IPS-NIHi7 (cell line): ENCODE measurements around the gene ESR2.

Experiments
- DNase-seq: peaks from one replicate; pipeline ENCODE4 v3.0.0; 2012; ENCODE audit warnings: mixed read lengths; ENCODE audit errors: extremely low spot score

ESR2 gene

GRCh38 chr14:64266239-64266638 lies 27.9 kb downstream of the ESR2 start:
- DNase-seq, result no peak

GRCh38 chr14:64265222-64265621 lies 28.9 kb downstream of the ESR2 start:
- no peak for DNase-seq

GRCh38 chr14:64260418-64260817 lies 33.8 kb downstream of the ESR2 start:
- DNase-seq, result no peak

DNA sequence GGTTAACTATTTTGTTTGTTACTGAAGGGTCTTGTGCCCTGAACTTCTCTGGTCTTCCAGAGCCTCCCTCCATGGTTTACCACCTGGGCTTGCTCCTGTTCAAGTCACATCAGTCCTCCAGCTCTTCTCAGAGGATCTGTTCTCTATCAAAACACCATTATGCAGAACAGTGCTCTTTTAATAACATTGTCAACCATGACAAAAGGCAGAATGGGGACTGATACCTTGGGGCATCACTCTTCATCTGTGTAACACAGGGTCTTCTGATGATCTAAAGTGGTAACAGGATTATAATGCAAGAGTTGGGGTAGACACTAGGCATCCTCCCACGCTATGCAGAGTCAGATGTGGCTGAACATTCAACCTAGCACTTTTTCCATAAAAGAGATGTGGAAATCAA lies 38.4 kb downstream of the ESR2 start:
- DNase-seq, result no peak

DNA sequence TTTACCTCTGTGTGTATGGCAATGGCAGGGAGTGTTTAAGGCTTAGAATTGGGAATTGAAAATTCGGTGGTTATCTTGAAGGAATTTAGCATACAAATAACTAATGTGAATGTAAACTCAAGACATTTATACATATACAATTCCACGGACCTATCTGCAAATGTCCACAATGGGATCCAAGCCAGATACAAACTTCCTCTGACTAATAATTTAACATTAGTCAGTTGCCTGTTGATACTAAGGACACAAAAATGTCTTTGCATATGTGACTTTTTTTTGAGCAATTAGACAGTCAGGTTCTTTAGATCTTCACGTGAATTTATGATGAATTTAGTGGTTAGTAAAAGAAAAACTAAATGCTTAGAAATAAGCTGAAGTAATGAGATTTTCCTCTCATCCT lies 40.5 kb downstream of the ESR2 start:
- DNase-seq, result no peak

DNA sequence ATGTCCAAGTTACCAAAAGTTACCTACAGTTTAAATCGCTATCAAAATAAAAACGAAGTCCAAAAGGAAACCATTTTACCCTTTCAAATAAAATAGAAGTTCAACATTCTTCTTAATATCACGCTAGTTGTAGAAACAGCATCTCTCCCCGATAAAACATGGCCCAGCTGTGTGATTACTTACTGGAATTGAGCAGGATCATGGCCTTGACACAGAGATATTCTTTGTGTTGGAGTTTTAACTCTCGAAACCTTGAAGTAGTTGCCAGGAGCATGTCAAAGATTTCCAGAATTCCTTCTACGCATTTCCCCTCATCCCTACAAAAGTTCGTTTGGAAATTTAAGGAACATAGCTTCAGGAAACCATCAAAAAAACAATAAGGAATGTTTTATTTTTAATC lies 44.8 kb downstream of the ESR2 start:
- DNase-seq, result no peak

GRCh38 chr14:64248689-64249088 lies 45.5 kb downstream of the ESR2 start:
- no peak for DNase-seq

- DNase-seq, result no peak
Observed at GRCh38 chr14:64247195-64247594, 47.0 kb downstream of the ESR2 start.

DNA sequence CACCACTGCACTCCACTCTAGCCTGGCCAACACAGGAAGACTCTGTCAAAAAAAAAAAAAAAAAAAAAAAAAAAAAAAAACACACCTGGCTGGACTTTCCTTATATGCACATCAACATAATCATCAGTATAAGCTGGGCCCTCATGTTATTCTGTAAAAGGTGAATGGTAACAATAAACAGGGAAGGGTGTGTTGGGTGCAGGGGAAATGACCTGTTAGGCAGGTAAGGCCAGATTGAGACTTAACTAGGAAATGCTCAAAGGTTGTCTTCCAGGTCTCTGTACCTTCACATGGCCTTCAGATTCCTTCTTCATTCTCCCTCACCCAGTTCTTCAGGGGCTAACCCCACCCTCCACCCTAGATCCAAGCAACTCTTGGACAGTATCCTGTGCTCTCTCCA lies 47.5 kb downstream of the ESR2 start:
- no peak for DNase-seq

DNA sequence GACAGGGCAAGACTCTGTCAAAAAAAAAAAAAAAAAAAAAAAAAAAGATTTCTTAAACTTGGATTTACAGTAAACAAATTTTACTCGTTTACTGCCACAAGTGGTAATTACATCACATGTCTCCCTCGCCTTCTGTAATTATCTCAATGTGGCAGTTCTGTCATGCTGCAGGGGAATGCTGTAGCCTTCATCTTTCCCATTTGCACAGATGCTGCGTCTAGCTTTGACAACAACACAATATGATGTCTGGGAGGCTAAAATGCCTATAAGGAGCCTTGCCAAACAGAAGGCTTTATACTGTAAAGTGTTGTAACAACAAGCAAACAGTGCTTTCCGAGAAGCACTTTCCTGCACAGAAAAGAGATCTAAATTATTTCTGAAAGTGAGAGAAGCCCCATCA lies 48.7 kb downstream of the ESR2 start:
- DNase-seq, result no peak

DNA sequence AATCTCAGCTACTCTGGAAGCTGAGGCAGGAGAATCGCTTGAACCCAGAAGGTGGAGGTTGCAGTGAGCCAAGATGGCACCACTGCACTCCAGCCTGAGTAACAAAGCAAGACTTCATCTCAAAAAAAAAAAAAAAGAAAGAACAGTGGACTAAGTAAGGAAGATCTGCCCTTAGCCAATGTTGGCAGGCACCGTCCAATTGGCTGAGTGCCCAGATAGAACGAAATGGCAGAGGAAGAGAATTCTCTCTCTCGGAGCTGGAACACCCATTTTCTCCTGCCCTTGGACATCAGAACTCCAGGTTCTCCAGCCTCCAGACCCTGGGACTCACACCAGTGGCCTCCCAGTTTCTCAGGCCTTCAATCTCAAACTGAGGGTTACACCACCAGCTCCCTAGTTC lies 49.9 kb downstream of the ESR2 start:
- no peak for DNase-seq

- no peak for DNase-seq
Observed at GRCh38 chr14:64238631-64239030, 55.5 kb downstream of the ESR2 start.

- no peak for DNase-seq
Observed at GRCh38 chr14:64238049-64238448, 56.1 kb downstream of the ESR2 start.

DNA sequence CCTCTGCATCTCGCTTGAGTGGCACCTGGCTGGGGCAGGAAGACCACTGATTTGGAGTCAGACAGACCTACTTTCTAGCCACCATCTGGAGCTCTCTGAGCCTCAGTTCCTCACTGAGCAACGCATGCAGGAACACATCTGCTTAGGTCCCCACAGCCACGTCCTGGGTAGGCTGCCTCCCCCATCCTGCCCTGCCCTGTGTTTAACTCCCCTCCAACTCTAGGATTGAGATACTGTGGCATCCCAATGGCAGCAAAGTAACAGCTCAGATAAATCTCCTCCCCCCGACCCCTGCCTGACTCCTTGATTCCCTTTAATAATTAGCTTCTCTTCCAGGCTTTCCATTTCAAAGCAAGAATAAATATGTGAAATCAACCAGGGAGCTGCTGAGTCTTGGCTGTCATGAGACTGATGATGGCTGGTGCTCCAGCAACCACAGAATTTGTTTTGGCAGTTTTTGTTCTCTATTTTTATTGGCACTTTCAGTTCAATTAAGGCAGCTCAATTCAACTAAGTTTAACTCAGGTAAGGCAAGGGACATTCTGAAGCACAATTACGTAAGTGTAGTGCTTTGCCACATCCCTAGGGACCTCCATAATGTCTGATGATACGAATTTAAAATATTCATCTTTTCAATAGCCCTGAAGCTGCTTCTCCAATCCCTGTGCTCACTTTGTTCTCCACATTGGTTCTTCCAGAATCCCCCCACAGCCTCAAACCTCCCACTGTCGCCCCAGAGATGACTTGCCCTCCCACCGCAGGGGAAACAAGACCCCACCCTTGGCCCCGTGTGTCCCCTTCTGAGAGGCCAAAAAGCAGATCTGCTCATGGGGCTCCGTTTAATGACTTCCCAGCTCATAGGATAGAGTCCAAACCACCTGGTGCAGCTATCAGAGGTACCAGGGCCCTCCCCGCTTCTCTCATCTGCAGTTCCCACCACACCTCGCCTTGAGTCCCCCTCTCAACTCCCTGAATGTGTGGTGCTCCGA lies 58.2 kb downstream of the ESR2 start:
- no peak for DNase-seq

DNA sequence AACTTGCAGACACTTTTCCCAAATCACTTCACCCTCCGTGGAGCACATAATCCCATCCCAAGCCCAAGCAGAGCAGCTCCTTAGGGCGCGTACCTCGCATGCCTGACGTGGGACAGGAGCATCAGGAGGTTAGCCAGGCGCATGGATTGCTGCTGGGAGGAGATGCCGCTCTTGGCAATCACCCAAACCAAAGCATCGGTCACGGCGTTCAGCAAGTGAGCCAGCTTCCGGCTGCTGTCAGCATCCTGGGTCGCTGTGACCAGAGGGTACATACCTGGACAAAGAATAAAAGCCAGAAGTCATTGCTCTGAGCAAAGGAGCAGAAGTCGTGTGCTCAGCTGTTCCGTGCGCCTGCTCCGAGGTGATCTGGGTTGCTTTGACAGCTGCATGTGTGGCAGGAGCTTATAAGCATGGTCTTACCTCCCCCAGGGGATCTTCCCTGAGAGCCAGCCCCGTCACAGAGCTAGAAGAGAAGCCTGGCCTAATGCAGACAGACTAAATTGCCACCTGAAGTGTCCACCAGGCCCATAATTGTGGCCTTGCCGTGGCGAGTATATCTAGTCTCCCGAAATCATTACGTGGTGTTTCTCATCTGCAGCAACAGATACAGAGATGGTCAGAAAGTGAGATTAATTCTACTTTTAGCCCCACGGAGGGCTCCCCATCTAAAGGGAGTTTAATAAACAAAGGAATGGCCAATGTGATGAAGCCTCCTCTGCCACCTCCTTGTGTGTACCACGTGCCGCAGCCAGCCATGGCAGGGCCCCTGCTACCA lies 59.1 kb downstream of the ESR2 start:
- DNase-seq, result no peak

DNA sequence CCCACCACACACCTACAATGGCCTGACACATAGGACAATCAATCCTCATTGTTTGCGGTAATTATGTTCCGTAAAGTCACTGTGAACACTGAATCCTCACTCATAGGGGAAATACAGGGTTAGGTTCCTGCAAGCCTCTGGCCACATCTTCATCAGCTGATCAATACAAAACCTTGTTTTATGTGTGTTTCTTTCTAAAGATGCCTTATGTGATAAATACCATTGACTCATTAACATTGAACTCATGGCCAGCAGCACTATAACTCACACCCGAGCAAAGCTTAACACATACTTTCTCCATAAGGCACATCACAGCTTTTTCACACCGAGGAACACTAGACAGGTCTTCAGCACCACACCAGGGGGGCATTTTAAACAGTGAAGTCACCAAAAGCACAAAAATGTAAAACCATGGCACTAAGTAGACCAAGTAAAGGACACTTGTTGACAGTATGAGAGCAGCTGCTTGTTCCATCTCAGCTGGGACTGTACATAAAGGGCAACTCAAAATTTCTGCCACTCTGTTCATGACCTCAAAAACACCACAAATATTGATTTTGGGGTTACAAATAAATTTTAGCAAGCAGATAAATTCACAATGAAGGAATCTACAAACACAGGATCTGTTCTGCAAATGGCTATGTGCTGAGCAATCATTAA lies 60.5 kb downstream of the ESR2 start:
- DNase-seq, result no peak

GRCh38 chr14:64232944-64233343 lies 61.2 kb downstream of the ESR2 start:
- no peak for DNase-seq

GRCh38 chr14:64232095-64232838 lies 61.9 kb downstream of the ESR2 start:
- DNase-seq, result no peak

DNA sequence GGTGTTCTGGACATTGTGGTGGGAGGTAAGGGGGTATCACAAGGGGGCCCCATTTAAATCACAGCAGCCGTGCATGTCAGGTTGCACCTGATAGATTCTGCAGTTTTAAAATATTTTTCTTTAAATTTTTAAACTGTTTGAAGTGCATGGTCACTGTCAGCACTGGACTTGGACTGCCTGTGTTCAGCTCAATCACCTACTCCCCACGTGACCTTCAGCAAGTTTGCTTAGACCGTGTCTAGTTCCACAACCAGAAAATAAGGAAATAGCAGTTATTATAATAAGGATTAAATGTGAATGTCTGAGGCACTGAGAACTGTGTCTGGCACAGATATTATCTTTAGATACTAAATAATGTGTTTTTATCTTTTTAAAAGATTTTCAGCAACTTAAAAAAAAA lies 64.7 kb downstream of the ESR2 start:
- no peak for DNase-seq

DNA sequence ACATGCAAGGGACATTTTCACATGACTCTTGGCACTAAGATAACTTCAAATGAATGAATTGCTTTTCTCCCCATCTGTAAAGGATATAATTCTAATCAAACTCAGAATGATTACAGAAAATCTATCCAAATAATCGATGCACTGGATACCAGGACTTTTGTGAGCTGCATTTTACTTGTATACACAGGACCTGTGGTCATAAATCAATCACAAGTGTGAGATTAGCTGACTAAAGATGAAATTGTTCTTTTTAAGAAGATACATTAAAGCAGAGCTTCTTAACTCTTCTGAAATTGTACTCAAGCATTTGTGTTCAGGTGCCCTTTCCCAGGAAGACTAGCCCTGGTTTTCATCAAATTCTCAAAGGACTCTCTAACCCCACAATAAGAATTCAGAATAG lies 66.3 kb downstream of the ESR2 start:
- no peak for DNase-seq

DNA sequence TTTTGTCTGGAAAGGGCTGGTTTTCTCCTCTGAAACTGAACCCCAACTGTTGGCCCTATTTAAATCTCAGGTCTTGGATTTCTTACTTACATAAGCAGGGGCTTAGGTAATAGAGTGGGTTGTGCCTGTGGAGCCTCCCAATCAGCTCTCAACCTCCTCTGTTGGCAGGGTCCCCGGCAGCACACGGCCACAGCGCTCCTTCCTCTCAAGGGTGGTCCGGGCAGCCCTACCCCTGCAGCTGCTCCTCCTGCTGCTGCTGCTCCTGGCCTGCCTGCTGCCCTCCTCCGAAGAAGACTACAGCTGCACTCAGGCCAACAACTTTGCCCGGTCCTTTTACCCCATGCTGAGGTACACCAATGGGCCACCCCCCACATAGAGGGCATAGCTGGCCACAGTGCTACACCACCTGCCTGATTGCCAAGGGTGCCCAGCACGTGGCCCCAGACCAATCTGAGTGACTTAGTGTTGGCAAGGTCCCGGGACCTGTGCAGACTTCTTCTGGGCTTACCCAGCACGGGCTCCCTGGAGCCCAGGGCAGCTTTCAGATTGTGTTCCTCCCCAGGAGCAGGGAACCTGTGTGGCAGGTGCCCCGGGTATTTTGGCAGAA lies 68.9 kb downstream of the ESR2 start:
- DNase-seq, result no peak
